IMR-90 (cell line): ENCODE data around the gene PDGFC. TPM values are rescaled to one million over a fixed set of nuclear protein-coding genes. Genes with fewer than 3 reads are reported as not detected.

Experiments
- ATAC-seq: fragments of 200-7000 bp; cut with Tn5 transposase; 2 replicates; pipeline ENCODE4 v1.9.1; 2020; ENCODE audit warnings: low read depth, mild to moderate bottlenecking, moderate library complexity
- BruUV-seq: library from RNA; stranded (reverse); fragments of 400-500 nt; replicated peaks from 2 replicates; lab custom pipeline; 2021; lab: Mats Ljungman, UMichigan
- CTCF ChIA-PET: fragments of 300-600 bp; formaldehyde crosslinking; extraction: SDS; loops from one replicate; lab custom pipeline; 2021; ENCODE audit warnings: antibody characterized with exemption; lab: Yijun Ruan, JAX
- POLR2A ChIA-PET: fragments of 300-600 bp; sonication (Branson Sonifier 250); formaldehyde crosslinking; loops from one replicate; lab custom pipeline; 2022; ENCODE audit warnings: antibody characterized with exemption; ENCODE audit not compliant: unreplicated experiment; lab: Charles Lee
- DNase-seq: peaks from one replicate; pipeline ENCODE4 v3.0.0; 2013
- H2AFZ ChIP-seq: replicated peaks from 2 replicates; pipeline ENCODE3; 2013; ENCODE audit warnings: low read length, mild to moderate bottlenecking; ENCODE audit not compliant: poor library complexity
- H2AK5ac ChIP-seq: 2 replicates; pipeline ENCODE4 v1.6.1; 2013; ENCODE audit warnings: low read depth, low read length, inconsistent platforms
- H2AK9ac ChIP-seq: replicated peaks from 2 replicates; pipeline ENCODE3; 2013; ENCODE audit warnings: mild to moderate bottlenecking, low read depth, low read length, moderate library complexity; ENCODE audit not compliant: poor library complexity
- H2BK120ac ChIP-seq: 2 replicates; pipeline ENCODE4 v1.6.1; 2013; ENCODE audit warnings: low read depth, low read length, inconsistent platforms
- H2BK15ac ChIP-seq: 3 replicates; pipeline ENCODE4 v1.6.1; 2013; ENCODE audit warnings: low read depth, low read length, inconsistent platforms
- H2BK20ac ChIP-seq: 2 replicates; pipeline ENCODE4 v1.6.1; 2013; ENCODE audit warnings: low read depth, mild to moderate bottlenecking, inconsistent platforms, low read length, moderate library complexity
- H2BK5ac ChIP-seq: 2 replicates; pipeline ENCODE4 v1.6.1; 2013; ENCODE audit warnings: mild to moderate bottlenecking, low read depth, low read length, inconsistent platforms; ENCODE audit not compliant: poor library complexity, severe bottlenecking
- H3K14ac ChIP-seq: replicated peaks from 2 replicates; pipeline ENCODE4 v1.6.1; 2013; ENCODE audit warnings: low read depth, low read length, inconsistent platforms
- H3K18ac ChIP-seq: 2 replicates; pipeline ENCODE4 v1.6.1; 2013; ENCODE audit warnings: low read depth, low read length, control low read depth
- H3K23ac ChIP-seq: 2 replicates; pipeline ENCODE4 v1.6.1; 2013; ENCODE audit warnings: low read depth, low read length, inconsistent platforms
- H3K27ac ChIP-seq: 2 replicates; pipeline ENCODE4 v1.5.1; 2013; ENCODE audit warnings: mild to moderate bottlenecking, control low read depth, low read length; ENCODE audit not compliant: insufficient read depth
- H3K27me3 ChIP-seq: 2 replicates; pipeline ENCODE4 v1.6.1; 2013; ENCODE audit warnings: low read length; ENCODE audit not compliant: control insufficient read depth, insufficient read depth
- H3K36me3 ChIP-seq: 2 replicates; pipeline ENCODE4 v1.6.1; 2013; ENCODE audit warnings: low read length, mixed read lengths; ENCODE audit not compliant: control insufficient read depth, insufficient read depth
- H3K4ac ChIP-seq: 2 replicates; pipeline ENCODE4 v1.6.1; 2013; ENCODE audit warnings: low read depth, low read length, inconsistent platforms
- H3K4me1 ChIP-seq: 2 replicates; pipeline ENCODE4 v1.6.1; 2013; ENCODE audit warnings: low read length, mixed read lengths; ENCODE audit not compliant: control insufficient read depth, insufficient read depth
- H3K4me2 ChIP-seq: 2 replicates; pipeline ENCODE4 v1.6.1; 2013; ENCODE audit warnings: low read depth, mild to moderate bottlenecking, control low read depth, low read length, moderate library complexity
- H3K4me3 ChIP-seq: 2 replicates; pipeline ENCODE4 v1.5.1; 2013; ENCODE audit warnings: low read depth, mild to moderate bottlenecking, control low read depth, low read length, moderate library complexity; ENCODE audit not compliant: insufficient read depth
- H3K56ac ChIP-seq: 2 replicates; pipeline ENCODE4 v1.6.1; 2013; ENCODE audit warnings: low read length, inconsistent platforms; ENCODE audit not compliant: insufficient read depth; ENCODE audit errors: extremely low read depth
- H3K79me1 ChIP-seq, 2 experiments: 2 replicates each; pipeline ENCODE4 v1.6.1; 2013; ENCODE audit warnings: low read length in 2 of 2, inconsistent platforms in 1 of 2, low read depth in 1 of 2
- H3K9ac ChIP-seq: 2 replicates; pipeline ENCODE4 v1.6.1; 2013; ENCODE audit warnings: low read depth, low read length, control low read depth
- H3K9me1 ChIP-seq: 2 replicates; pipeline ENCODE4 v1.6.1; 2013; ENCODE audit warnings: low read length, inconsistent platforms; ENCODE audit not compliant: insufficient read depth
- H3K9me3 ChIP-seq: 2 replicates; pipeline ENCODE4 v1.6.1; 2013; ENCODE audit warnings: low read length; ENCODE audit not compliant: control insufficient read depth, insufficient read depth
- H4K20me1 ChIP-seq: 2 replicates; pipeline ENCODE4 v1.6.1; 2013; ENCODE audit warnings: low read length, inconsistent platforms; ENCODE audit not compliant: insufficient read depth
- H4K5ac ChIP-seq: 2 replicates; pipeline ENCODE4 v1.6.1; 2013; ENCODE audit warnings: mild to moderate bottlenecking, low read depth, low read length, control low read depth
- H4K8ac ChIP-seq, 2 experiments: 2 replicates each; pipeline ENCODE4 v1.6.1; 2013; ENCODE audit warnings: low read depth in 2 of 2, low read length in 2 of 2, control low read depth in 1 of 2, inconsistent platforms in 1 of 2
- H4K91ac ChIP-seq: 2 replicates; pipeline ENCODE4 v1.6.1; 2013; ENCODE audit warnings: low read depth, low read length, inconsistent platforms; ENCODE audit not compliant: insufficient read depth
- BHLHE40 ChIP-seq: fragments of 150-350 bp; IDR thresholded peaks from 2 replicates; pipeline ENCODE4 v1.6.1; 2016; ENCODE audit warnings: mild to moderate bottlenecking, low read depth, low read length
- CEBPB ChIP-seq: IDR thresholded peaks from 2 replicates; pipeline ENCODE4 v1.6.1; 2012; ENCODE audit warnings: low read depth, low read length, improper control_type of control experiment
- CHD1 ChIP-seq: IDR thresholded peaks from 2 replicates; pipeline ENCODE4 v1.6.1; 2012; ENCODE audit warnings: low read depth, low read length, improper control_type of control experiment
- CTCF ChIP-seq: conservative IDR thresholded peaks from 2 replicates; pipeline ENCODE4 v1.5.1; 2012; ENCODE audit warnings: mild to moderate bottlenecking, low read depth, low read length, improper control_type of control experiment
- FOS ChIP-seq: fragments of 150-350 bp; IDR thresholded peaks from 2 replicates; pipeline ENCODE4 v1.6.1; 2016; ENCODE audit warnings: low read depth, low read length
- MAFK ChIP-seq: IDR thresholded peaks from 2 replicates; pipeline ENCODE4 v1.6.1; 2012; ENCODE audit warnings: low read depth, low read length, improper control_type of control experiment
- MAZ ChIP-seq: IDR thresholded peaks from 2 replicates; pipeline ENCODE4 v1.6.1; 2012; ENCODE audit warnings: low read depth, mild to moderate bottlenecking, low read length, improper control_type of control experiment, moderate library complexity, borderline replicate concordance
- MXI1 ChIP-seq: IDR thresholded peaks from 2 replicates; pipeline ENCODE4 v1.6.1; 2012; ENCODE audit warnings: low read depth, mild to moderate bottlenecking, low read length, moderate library complexity, borderline replicate concordance
- NFE2L2 ChIP-seq: fragments of 150-350 bp; IDR thresholded peaks from 2 replicates; pipeline ENCODE4 v1.6.1; 2016; ENCODE audit warnings: low read depth, mild to moderate bottlenecking, low read length
- POLR2A ChIP-seq: IDR thresholded peaks from 2 replicates; pipeline ENCODE4 v1.6.1; 2012; ENCODE audit warnings: mild to moderate bottlenecking, low read depth, low read length
- RAD21 ChIP-seq: IDR thresholded peaks from 2 replicates; pipeline ENCODE4 v1.6.1; 2012; ENCODE audit warnings: low read length, improper control_type of control experiment
- RCOR1 ChIP-seq: IDR thresholded peaks from 2 replicates; pipeline ENCODE4 v1.6.1; 2012; ENCODE audit warnings: mild to moderate bottlenecking, low read length, improper control_type of control experiment; ENCODE audit not compliant: insufficient replicate concordance
- RFX5 ChIP-seq: IDR thresholded peaks from 2 replicates; pipeline ENCODE4 v1.8.0; 2012; ENCODE audit warnings: low read depth, mild to moderate bottlenecking, low read length, moderate library complexity
- SMC3 ChIP-seq: fragments of 150-350 bp; IDR thresholded peaks from 2 replicates; pipeline ENCODE4 v1.6.1; 2016; ENCODE audit warnings: low read depth, mild to moderate bottlenecking, antibody characterized with exemption, low read length, moderate library complexity
- WGBS, 2 experiments: methylation state at CpG; one replicate each; pipeline versions ENCODE4 v1.1.5 to v1.1.7; 2013; ENCODE audit warnings: missing lambda C conversion rate in 2 of 2; ENCODE audit not compliant: insufficient read length in 1 of 2; ENCODE audit errors: extremely low coverage in 2 of 2; 5-methylcytosine and 5-hydroxymethylcytosine counted together
- dilution Hi-C: fragments of 300-500 bp; cut with HindIII; formaldehyde crosslinking; loops from one replicate; pipeline ENCODE4 v1.14.3; 2018; ENCODE audit warnings: low sequenced_read_pairs; ENCODE audit not compliant: unreplicated experiment
- in situ Hi-C: fragments of 300-500 bp; cut with MboI; formaldehyde crosslinking; loops from 3 replicates; pipeline ENCODE4 v1.14.3; 2019; ENCODE audit warnings: low sequenced_read_pairs, inconsistent platforms, mixed read lengths
- intact Hi-C: fragments of 100-400 bp; cut with micrococcal nuclease; formaldehyde crosslinking; loops from 2 replicates; pipeline ENCODE4 v1.10.0; 2022
- polyA plus RNA-seq, 3 experiments: library from polyadenylated mRNA; depleted of rRNA; stranded (reverse); fragments of >200 nt; gene quantifications; 2 replicates each; pipeline ENCODE4 v1.2.3, GENCODE V29; 2012; ENCODE audit warnings: low replicate concordance in 1 of 3
- total RNA-seq: library from RNA; depleted of rRNA; stranded (reverse); fragments of >200 nt; gene quantifications from 2 replicates; pipeline ENCODE4 v1.2.3, GENCODE V29; 2012
- TF ChIP-seq, protein P1 (sequence below): fragments of 150-350 bp; IDR thresholded peaks from 2 replicates; pipeline ENCODE4 v1.6.1; 2017; ENCODE audit warnings: mild to moderate bottlenecking, antibody characterized with exemption, low read length, low read depth

The PDGFC gene
- total and polyA plus RNA-seq, 2 of the 4 experiments (the other 2 are of a cell fraction), result 19.8 to 90.7 TPM

DNA sequence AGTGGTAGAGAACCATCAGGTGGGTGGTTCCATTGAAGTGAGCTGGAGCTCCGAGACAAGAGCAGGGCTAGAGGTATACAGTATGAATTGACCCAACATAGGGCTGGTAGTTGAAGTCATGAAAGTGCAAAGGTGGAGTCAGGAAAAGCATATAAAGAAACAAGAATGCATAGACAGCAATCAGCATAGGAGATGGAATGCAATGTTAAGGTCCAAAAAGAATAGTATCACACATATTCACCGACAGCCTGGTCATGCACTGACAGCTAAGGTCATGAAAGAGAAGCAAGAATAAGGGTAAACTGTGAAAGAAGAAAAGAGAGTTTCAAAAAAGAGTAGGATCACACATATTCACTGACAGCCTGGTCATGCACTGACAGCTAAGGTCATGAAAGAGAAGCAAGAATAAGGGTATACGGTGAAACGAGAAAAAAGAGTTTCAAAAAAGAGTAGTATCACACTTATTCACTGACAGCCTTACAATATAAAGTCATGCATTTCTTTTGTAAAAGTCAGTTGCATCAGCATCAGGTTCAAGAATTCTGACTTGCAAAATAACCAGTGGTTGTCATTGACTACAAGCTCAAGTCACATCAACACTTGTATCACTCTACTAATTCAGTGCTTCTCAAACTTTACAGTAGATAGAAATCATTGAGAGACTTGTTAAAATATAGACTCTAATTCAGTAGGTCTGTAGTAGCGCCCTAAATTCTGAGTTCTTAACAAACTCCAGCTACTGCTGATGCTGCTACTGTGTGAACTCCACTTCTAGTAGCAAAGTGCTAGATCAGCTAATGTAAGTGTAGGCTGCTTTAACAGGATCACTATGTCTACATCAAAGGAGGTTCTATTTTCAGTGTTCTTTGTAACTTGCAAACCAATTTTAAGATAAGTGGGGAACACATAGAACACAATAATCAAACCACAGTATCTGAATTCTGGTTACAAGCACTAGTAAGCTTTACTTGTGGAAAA is 221.9 kb downstream of the PDGFC start:
- Histone ChIP-seq H2BK20ac (no peak overlapping the region), H2AK9ac (no peak overlapping the region), H3K4me1 (no peaks in the 10 kb centered on the region), H3K36me3 (no peaks in the 10 kb centered on the region), H3K27me3 (no peaks in the 10 kb centered on the region), H3K14ac (no peak overlapping the region), H3K4ac (no peak overlapping the region), H2BK120ac (no peak overlapping the region; the same call in 1 of the 2 replicates), H3K23ac (no peak overlapping the region), H4K5ac (no peak overlapping the region), H3K4me2 (no peak overlapping the region), H3K9me3 (no peaks in the 10 kb centered on the region), H4K91ac (no peak overlapping the region), H2BK5ac (no peak overlapping the region), H3K27ac (no peak overlapping the region), H3K79me1 (no peaks in the 10 kb centered on the region), H2AK5ac (no peak overlapping the region), H4K8ac (0 out of 4 replicates have a peak overlapping the region, but pooled peaks of 1 of the 2 experiments have one; percentile 50), H3K18ac (no peak overlapping the region), H2BK15ac (0 out of 3 replicates have a peak overlapping the region, but pooled peaks have one; percentile 80), H3K4me3 (no peak overlapping the region), H4K20me1 (no peaks in the 10 kb centered on the region), H2AFZ (no peak overlapping the region), H3K9me1 (no peaks in the 10 kb centered on the region), H3K9ac (no peak overlapping the region), H3K56ac (no peak overlapping the region)
- no peak for ATAC-seq
- intact Hi-C loops, result no loop called here
- ChIA-PET CTCF (no interaction called here), POLR2A (no interaction called here)
- in situ Hi-C loops, result loop anchor here (25.0 kb wide), 1 partner anchor 787 kb away; the partner anchor contains the start of gene CTSO
- BruUV-seq, result no TSS peak
- TF ChIP-seq MAFK, result 0 out of 2 replicates have a peak, but pooled peaks have one; percentile 4
- no peak for TF ChIP-seq MXI1
- TF ChIP-seq RCOR1, result no peak
- no peak for TF ChIP-seq RAD21
- no peak for TF ChIP-seq POLR2A
- no peak for TF ChIP-seq NFE2L2
- no peak for TF ChIP-seq CHD1
- TF ChIP-seq SMC3, result no peak
- TF ChIP-seq CEBPB, result peak; percentile 32; the same call in 1 of the 2 replicates
- no peak for TF ChIP-seq RFX5
- no peak for TF ChIP-seq MAZ
- TF ChIP-seq BHLHE40, result no peak
- TF ChIP-seq, protein P1, sequence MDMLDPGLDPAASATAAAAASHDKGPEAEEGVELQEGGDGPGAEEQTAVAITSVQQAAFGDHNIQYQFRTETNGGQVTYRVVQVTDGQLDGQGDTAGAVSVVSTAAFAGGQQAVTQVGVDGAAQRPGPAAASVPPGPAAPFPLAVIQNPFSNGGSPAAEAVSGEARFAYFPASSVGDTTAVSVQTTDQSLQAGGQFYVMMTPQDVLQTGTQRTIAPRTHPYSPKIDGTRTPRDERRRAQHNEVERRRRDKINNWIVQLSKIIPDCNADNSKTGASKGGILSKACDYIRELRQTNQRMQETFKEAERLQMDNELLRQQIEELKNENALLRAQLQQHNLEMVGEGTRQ, result no peak
- TF ChIP-seq FOS, result no peak
- no peak for TF ChIP-seq CTCF
- peak; percentile 29 for DNase-seq
- 86% methylated on average over 1 of the region's 5 CpGs; no CpG with 5 or more reads in 1 of the 2 experiments for WGBS, 2 experiments
- dilution Hi-C loops, result no loop called here
